NCI-H82 treated with DMSO at 0.1 percent for 48 hours (cell line): Measurements from ENCODE around the gene SLC16A12.

Experiments used
- DNase-seq: peaks from one replicate; lab custom pipeline; 2025; ENCODE audit not compliant: unreplicated experiment; lab: John Stamatoyannopoulos, UW

SLC16A12 gene

GRCh38 chr10:89515031-89515841 is 20.2 kb downstream of the SLC16A12 start:
- no peak for DNase-seq

DNA sequence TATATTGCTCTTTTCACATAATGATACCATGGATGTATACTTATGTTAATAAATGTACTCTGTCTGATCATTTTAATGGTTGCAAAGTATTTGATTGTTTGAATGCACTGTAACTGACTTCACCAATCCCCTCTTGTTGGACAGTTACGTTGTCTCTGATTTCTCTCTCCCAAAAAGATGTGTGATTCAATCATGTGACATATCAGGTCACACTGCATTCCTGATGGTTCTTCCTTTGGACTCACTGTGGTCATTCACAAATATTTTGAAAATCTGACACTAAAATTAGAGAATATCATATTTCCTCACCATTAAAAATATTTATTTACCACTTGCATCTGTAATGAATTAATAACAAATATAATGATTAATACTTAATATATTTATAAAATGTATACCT is 22.2 kb downstream of the SLC16A12 start:
- DNase-seq = no peak

DNA sequence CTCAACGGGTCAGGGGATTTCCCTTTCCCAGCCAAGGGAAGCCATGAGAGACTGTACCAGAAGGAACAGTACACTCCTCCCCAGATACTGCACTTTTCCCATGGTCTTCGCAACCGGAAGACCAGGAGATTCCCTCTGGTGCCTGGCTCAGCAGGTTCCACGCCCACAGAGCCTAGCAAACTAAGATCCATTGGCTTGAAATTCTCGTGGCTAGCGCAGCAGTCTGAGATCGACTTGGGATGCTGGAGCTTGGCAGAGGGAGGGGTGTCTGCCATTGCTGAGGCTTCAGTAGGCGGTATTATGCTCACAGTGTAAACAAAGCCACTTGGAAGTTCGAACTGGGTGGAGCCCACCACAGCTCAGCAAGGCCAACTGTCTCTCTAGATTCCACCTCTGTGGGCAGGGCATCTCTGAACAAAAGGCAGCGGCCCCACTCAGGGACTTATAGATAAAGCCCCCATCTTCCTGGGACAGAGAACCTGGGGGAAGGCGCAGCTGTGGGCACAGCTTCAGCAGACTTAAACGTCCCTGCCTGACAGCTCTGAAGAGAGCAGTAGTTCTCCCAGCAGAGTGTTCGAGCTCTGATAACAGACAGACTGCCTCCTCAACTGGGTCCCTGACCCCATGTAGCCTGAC is 29.6 kb downstream of the SLC16A12 start:
- DNase-seq = no peak

- no peak for DNase-seq
These were observed 30.7 kb downstream of the SLC16A12 start for GRCh38 chr10:89504691-89505090.

DNA sequence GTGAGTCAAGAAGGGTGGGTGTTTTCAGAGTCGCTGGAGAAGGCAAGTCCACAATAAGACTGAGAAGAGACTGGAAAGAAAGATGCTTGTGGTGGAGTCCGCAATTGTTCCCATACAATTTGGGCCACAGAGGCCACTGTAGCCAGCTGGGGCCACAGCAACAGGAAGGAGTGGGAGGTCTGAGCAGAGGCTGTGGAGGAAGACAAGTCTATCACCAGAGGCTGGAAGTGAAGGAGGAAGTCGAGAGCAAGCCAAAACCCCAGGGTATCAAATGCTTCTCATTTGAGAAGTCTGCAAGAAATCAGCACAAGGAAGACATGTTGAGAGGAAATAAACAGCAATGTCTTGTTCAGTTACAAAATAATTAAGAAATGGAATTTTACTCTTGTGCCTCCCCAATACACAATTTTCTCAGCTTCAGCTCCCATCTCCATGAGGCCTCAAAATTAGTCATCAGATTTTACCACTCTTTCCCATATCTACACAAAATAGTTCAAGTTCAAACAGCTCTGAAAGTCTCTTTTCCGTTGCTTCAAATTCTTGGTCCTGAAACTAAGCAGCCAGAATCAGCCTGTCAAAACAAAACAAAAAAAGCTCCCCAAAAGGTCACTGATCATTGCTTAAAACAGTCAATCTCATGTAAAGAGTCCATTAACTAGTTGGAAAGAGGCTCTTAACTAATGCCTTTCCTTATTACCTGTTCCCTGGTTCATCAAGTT is 31.6 kb downstream of the SLC16A12 start:
- DNase-seq = no peak

- DNase-seq = no peak
These were observed 32.2 kb downstream of the SLC16A12 start for GRCh38 chr10:89503151-89503550.

- DNase-seq = no peak
These were observed 32.8 kb downstream of the SLC16A12 start for GRCh38 chr10:89502549-89502948.

- no peak for DNase-seq
These were observed 40.8 kb downstream of the SLC16A12 start for GRCh38 chr10:89494575-89494974.

- no peak for DNase-seq
These were observed 41.3 kb downstream of the SLC16A12 start for GRCh38 chr10:89494068-89494467.

DNA sequence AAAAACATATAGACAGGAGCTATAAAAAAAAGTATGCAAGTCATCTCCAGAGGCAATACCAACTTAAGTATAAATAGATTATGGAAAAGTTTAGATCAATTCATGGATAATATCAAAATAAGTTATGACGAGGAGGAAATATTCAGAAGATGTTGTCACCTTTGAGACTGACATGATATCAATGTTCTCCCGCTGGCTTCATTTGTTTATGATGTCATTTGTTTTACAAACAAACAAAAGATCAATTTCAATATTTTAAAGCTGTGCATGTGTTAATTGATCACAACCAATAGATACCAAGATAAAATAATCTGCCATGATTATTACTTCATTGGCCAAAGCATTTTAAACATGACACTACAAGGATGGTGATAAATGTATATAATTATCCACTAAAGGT is 43.5 kb downstream of the SLC16A12 start:
- DNase-seq = no peak

- DNase-seq = no peak
These were observed 44.6 kb downstream of the SLC16A12 start for GRCh38 chr10:89490596-89491335.

DNA sequence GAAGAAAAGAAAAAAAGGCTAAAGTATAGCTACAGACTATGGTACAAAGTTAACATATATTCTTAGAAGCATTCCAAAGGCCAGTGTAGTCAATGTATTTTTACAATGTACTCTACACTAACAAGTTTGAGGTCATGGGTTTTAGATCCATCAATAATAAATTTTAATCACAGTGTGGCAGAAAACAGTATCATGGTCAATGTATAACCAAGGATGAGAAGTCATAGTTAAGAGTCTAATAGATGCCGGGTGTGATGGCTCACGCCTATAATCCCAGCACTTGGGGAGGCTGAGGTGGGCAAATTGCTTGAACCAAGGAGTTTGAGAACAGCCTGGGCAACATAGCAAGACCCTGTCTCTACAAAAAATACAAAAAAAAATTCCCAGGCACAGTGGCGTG is 53.1 kb downstream of the SLC16A12 start:
- DNase-seq = no peak

DNA sequence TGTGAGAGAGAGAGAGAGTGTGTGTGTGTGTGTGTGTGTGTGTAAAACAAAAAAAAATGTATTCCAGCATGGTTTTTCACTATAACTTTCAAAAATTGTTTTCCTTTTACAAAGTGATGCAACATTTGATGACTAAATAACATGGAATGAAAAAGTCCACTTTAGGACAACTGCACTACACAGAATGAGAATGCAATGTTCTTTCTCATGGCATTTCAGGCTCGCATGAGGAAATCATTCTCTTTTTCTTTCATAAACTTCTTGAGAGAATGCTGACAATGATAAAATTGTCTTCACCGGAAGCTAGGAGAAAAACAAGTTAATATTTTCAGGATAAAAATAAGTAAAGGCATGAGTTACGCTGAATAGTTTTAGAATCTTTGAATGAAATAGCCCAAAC is 53.7 kb downstream of the SLC16A12 start:
- DNase-seq = no peak

DNA sequence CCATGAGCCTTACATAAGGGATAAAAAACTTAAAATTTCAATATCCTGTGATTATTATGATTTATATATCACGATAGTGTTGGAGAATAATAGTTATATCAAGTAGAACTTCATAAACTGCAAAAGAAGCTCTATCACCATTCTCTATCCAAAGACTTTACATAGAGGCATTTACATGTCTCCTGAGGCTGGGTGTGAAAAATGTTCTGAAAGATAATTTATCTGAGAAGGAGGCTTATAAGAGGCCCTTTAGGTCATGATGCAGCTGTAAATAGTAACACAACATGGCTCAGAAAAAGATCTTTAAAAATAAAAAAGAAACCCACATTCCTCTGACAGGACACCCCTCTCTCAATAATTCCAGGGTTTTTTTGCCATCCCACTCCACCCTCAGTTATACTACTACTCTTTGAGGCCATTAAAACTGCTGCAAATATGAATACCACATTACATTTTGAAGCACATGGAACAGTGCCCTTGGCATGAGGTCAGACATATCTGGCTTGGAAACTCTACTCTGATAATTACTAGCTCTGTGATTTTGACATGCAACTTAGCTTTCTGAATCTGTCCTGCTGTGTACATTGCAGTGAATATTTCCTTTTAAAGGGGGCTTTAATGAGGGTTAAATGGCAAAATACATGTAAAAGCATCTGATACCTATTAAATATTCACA is 55.5 kb downstream of the SLC16A12 start:
- no peak for DNase-seq

GRCh38 chr10:89478739-89479654 is 56.4 kb downstream of the SLC16A12 start:
- DNase-seq = no peak

GRCh38 chr10:89478085-89478738 is 57.2 kb downstream of the SLC16A12 start:
- DNase-seq = no peak

DNA sequence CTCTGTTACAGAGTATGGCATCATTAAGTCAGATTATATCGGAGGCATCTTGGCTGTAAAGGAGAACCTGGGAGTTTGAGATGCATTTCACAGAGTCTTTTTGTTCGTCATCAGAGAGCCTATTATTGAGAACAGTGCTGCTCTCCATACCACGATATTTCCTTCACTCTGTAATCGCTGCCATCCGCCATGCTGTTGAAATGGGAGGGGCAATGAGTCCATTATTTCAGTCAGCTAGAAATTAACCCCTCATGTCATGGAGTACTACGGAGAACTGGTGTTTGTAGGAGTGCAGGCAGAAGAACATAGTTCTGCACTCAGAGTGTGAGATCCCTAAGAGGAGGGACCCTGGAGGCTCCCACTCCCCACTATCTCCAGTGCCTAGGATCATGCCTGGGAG is 59.2 kb downstream of the SLC16A12 start:
- no peak for DNase-seq

DNA sequence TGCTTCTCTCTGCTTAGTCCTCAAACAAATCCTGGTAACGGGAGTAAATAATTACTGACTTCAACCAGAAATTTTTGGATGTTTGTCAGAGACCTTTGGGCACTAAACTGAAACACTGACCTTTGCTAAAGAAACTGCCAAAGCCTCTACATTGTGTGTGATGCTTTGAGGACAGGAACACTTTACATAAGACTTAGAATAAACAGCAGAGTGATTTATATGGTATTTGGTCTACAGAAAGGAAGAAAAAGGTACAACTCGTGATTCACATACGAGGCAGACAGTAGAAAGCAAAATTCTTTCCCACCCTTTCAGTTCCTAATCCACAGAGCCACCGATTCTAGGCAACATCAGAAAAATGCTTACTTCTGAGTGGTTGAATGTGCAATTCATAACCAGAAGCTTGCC is 59.8 kb downstream of the SLC16A12 start:
- no peak for DNase-seq

DNA sequence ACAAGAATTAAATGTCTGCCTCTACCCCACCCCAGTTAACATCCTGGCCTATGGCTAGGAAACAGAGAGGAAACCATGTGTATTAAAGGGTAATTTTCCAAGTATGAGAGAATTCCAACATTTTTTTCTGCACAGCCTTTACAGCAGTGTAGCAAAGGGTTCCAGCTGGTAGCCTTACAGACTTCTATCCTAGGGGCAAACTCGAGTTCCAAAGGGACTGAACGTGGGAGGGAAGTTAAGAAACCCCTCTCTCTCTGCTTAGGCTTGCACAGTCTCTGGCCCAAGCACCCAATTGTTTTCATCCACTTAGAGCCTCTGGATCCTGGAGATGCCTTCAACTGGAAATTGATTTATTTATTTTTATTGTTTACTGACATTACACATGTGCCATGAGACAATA is 60.3 kb downstream of the SLC16A12 start:
- no peak for DNase-seq
